ENCODE measurements around the gene MYO9B.

Gene MYO9B

GRCh38 chr19:17262557-17262956 lies 187.0 kb downstream of the MYO9B start:
- no peak overlapping the region for H3K4me3 Mint-ChIP-seq
- no peak overlapping the region for H3K27ac Mint-ChIP-seq
- H3K4me1 Mint-ChIP-seq (ENCODE audit: low read depth): peaks cover 13% of the 10 kb centered on the region
- H3K27me3 Mint-ChIP-seq: no peaks in the 10 kb centered on the region
- no peaks in the 10 kb centered on the region for H3K9me3 Mint-ChIP-seq
- H3K36me3 Mint-ChIP-seq (ENCODE audit: low read depth): no peaks in the 10 kb centered on the region
